H1 (cell line): ENCODE results near the gene MYO3A. TPM values are rescaled to one million over a fixed set of nuclear protein-coding genes. Genes with fewer than 3 reads are reported as not detected.
A peak's percentile ranks its signal among the peaks of the same experiment; 100 is the strongest.

Experiments used
- CTCF ChIA-PET: fragments of 300-600 bp; sonication (Branson Sonifier 250); formaldehyde crosslinking; loops from one replicate; lab custom pipeline; 2021; ENCODE audit not compliant: partially characterized antibody; lab: Charles Lee
- POLR2A ChIA-PET: fragments of 300-600 bp; sonication (Branson Sonifier 250); formaldehyde crosslinking; loops from one replicate; lab custom pipeline; 2021; ENCODE audit warnings: inconsistent platforms; ENCODE audit not compliant: partially characterized antibody; lab: Charles Lee
- DNase-seq, 2 experiments: peaks; one replicate each; pipeline versions ENCODE4 v3.0.0 to v3.0.0-alpha.2; 2010 to 2022; ENCODE audit warnings: low spot score in 2 of 2, low read depth in 1 of 2, mixed read lengths in 1 of 2
- FAIRE-seq: peaks from 2 replicates; lab custom pipeline; 2011; peaks lifted over from hg19 to GRCh38; lab: Jason Lieb, UNC
- H2AFZ ChIP-seq: 2 replicates; pipeline ENCODE4 v1.8.1; 2012; ENCODE audit warnings: low read length, inconsistent platforms
- H2AK5ac ChIP-seq: 2 replicates; pipeline ENCODE4 v1.6.1; 2013; ENCODE audit warnings: low read depth, low read length
- H2BK120ac ChIP-seq: replicated peaks from 2 replicates; pipeline ENCODE3; 2013; ENCODE audit warnings: low read depth, low read length, inconsistent platforms
- H2BK12ac ChIP-seq: 2 replicates; pipeline ENCODE4 v1.6.1; 2013; ENCODE audit warnings: low read depth, low read length
- H2BK15ac ChIP-seq: 2 replicates; pipeline ENCODE4 v1.6.1; 2013; ENCODE audit warnings: low read length
- H2BK20ac ChIP-seq: 2 replicates; pipeline ENCODE4 v1.6.1; 2013; ENCODE audit warnings: low read length
- H2BK5ac ChIP-seq: 2 replicates; pipeline ENCODE4 v1.6.1; 2013; ENCODE audit warnings: low read depth, low read length
- H3K14ac ChIP-seq: 2 replicates; pipeline ENCODE4 v1.6.1; 2013; ENCODE audit warnings: inconsistent platforms; ENCODE audit not compliant: insufficient read length
- H3K18ac ChIP-seq: 2 replicates; pipeline ENCODE4 v1.6.1; 2013; ENCODE audit warnings: low read length; ENCODE audit errors: extremely low read depth
- H3K23ac ChIP-seq: 2 replicates; pipeline ENCODE4 v1.6.1; 2013; ENCODE audit warnings: inconsistent platforms; ENCODE audit not compliant: insufficient read length
- H3K23me2 ChIP-seq: 2 replicates; pipeline ENCODE4 v1.6.1; 2013; ENCODE audit warnings: low read depth, low read length
- H3K27ac ChIP-seq: 2 replicates; pipeline ENCODE4 v1.6.1; 2011; ENCODE audit warnings: low read depth, low read length, inconsistent platforms
- H3K27me3 ChIP-seq, 4 experiments: replicated peaks in 1 of 4; 1 replicate in 1 of 4; 2 replicates in 3 of 4; pipeline versions ENCODE4 v1.6.1 to v1.8.1; 2011 to 2013; ENCODE audit warnings: low read length in 3 of 4, mild to moderate bottlenecking in 3 of 4, inconsistent platforms in 2 of 4, mixed read lengths in 2 of 4, moderate library complexity in 1 of 4; ENCODE audit not compliant: control insufficient read depth in 3 of 4, insufficient read depth in 3 of 4; ENCODE audit errors: extremely low read depth in 1 of 4
- H3K36me3 ChIP-seq, 4 experiments: 2 replicates each; pipeline versions ENCODE4 v1.6.1 to v1.8.1; 2011 to 2013; ENCODE audit warnings: mild to moderate bottlenecking in 4 of 4, low read length in 3 of 4, moderate library complexity in 2 of 4, control low read depth in 1 of 4, inconsistent platforms in 1 of 4; ENCODE audit not compliant: insufficient read depth in 4 of 4, control insufficient read depth in 2 of 4
- H3K4ac ChIP-seq: replicated peaks from 2 replicates; pipeline ENCODE3; 2013; ENCODE audit warnings: low read length, low read depth, mixed read lengths, inconsistent platforms; ENCODE audit not compliant: insufficient read length
- H3K4me1 ChIP-seq, 4 experiments: replicated peaks in 1 of 4; 1 replicate in 1 of 4; 2 replicates in 3 of 4; pipeline versions ENCODE4 v1.6.1 to v1.8.1; 2011 to 2013; ENCODE audit warnings: low read length in 3 of 4, inconsistent platforms in 2 of 4, mixed read lengths in 1 of 4; ENCODE audit not compliant: insufficient read depth in 4 of 4, control insufficient read depth in 3 of 4
- H3K4me2 ChIP-seq, 2 experiments: 2 replicates each; pipeline versions ENCODE4 v1.6.1 to v1.8.1; 2011 to 2013; ENCODE audit warnings: low read depth in 2 of 2, low read length in 2 of 2, control low read depth in 1 of 2, inconsistent platforms in 1 of 2, mild to moderate bottlenecking in 1 of 2; ENCODE audit not compliant: insufficient read depth in 1 of 2
- H3K4me3 ChIP-seq, 4 experiments: fragments of 200-600, 300-600 bp in 1 of 4; sonication (generic), shearing (Covaris generic), sonication (Bioruptor Twin) in 1 of 4; 2 replicates each; pipeline versions ENCODE4 v1.5.1 to v1.8.1; 2011 to 2016; ENCODE audit warnings: low read length in 4 of 4, low read depth in 3 of 4, control low read depth in 2 of 4, inconsistent platforms in 2 of 4, mild to moderate bottlenecking in 2 of 4, mixed read lengths in 1 of 4, moderate library complexity in 1 of 4; ENCODE audit not compliant: insufficient read depth in 2 of 4; ENCODE audit errors: extremely low read depth in 1 of 4
- H3K56ac ChIP-seq: replicated peaks from 2 replicates; pipeline ENCODE3; 2013; ENCODE audit warnings: low read depth, mild to moderate bottlenecking, mixed read lengths, low read length, inconsistent platforms; ENCODE audit not compliant: insufficient read length
- H3K79me1 ChIP-seq: 2 replicates; pipeline ENCODE4 v1.6.1; 2013; ENCODE audit warnings: low read depth, low read length, control low read depth
- H3K79me2 ChIP-seq, 2 experiments: 2 replicates each; pipeline versions ENCODE4 v1.6.1 to v1.8.1; 2012 to 2013; ENCODE audit warnings: low read length in 2 of 2, mild to moderate bottlenecking in 2 of 2, inconsistent platforms in 1 of 2; ENCODE audit not compliant: insufficient read depth in 2 of 2, control insufficient read depth in 1 of 2
- H3K9ac ChIP-seq, 4 experiments: replicated peaks in 1 of 4; 1 replicate in 1 of 4; 2 replicates in 3 of 4; pipeline versions ENCODE4 v1.6.1 to v1.8.1; 2011 to 2013; ENCODE audit warnings: low read depth in 3 of 4, low read length in 3 of 4, control low read depth in 2 of 4, mild to moderate bottlenecking in 2 of 4, moderate library complexity in 2 of 4, inconsistent platforms in 1 of 4; ENCODE audit errors: extremely low read depth in 1 of 4
- H3K9me3 ChIP-seq, 2 experiments: 2 replicates each; pipeline versions ENCODE4 v1.6.1 to v1.8.1; 2012 to 2013; ENCODE audit warnings: mild to moderate bottlenecking in 2 of 2, moderate library complexity in 2 of 2, control low read depth in 1 of 2, inconsistent platforms in 1 of 2, low read depth in 1 of 2, low read length in 1 of 2, mixed read lengths in 1 of 2; ENCODE audit not compliant: insufficient read depth in 2 of 2
- H4K20me1 ChIP-seq, 2 experiments: replicated peaks in 1 of 2; 2 replicates each; pipeline versions ENCODE3 to v1.8.1; 2011 to 2013; ENCODE audit warnings: inconsistent platforms in 2 of 2, low read length in 2 of 2, mild to moderate bottlenecking in 1 of 2; ENCODE audit not compliant: insufficient read depth in 2 of 2, control insufficient read depth in 1 of 2
- H4K5ac ChIP-seq: 2 replicates; pipeline ENCODE4 v1.6.1; 2013; ENCODE audit warnings: low read length, low read depth, mixed read lengths, inconsistent platforms; ENCODE audit not compliant: insufficient read length
- H4K8ac ChIP-seq: 2 replicates; pipeline ENCODE4 v1.8.0; 2013; ENCODE audit warnings: mild to moderate bottlenecking, moderate library complexity, low read length, inconsistent platforms; ENCODE audit not compliant: insufficient read depth; ENCODE audit errors: extremely low read depth
- H4K91ac ChIP-seq: replicated peaks from 2 replicates; pipeline ENCODE3; 2013; ENCODE audit warnings: low read length, mixed read lengths, inconsistent platforms; ENCODE audit not compliant: insufficient read length
- EZH2 ChIP-seq: fragments of 200-600 bp; sonication (generic); IDR thresholded peaks from 2 replicates; pipeline ENCODE4 v1.7.1; 2012; ENCODE audit warnings: low read depth, mild to moderate bottlenecking, moderate library complexity, low read length, inconsistent platforms; ENCODE audit not compliant: severe bottlenecking
- RNF2 ChIP-seq: fragments of 200-900, 300-1000 bp; sonication (generic); IDR thresholded peaks from 2 replicates; pipeline ENCODE4 v1.7.1; 2016; ENCODE audit warnings: borderline replicate concordance, low read depth, mild to moderate bottlenecking, antibody characterized with exemption, low read length; ENCODE audit not compliant: poor library complexity, severe bottlenecking; ENCODE audit errors: missing control alignments
- SUZ12 ChIP-seq: fragments of 200-600 bp; sonication (generic); IDR thresholded peaks from 2 replicates; pipeline ENCODE4 v1.6.1; 2012; ENCODE audit warnings: mild to moderate bottlenecking, inconsistent platforms, low read length, moderate library complexity, mixed read lengths
- TBP ChIP-seq: IDR thresholded peaks from 2 replicates; pipeline ENCODE4 v1.6.1; 2011; ENCODE audit warnings: low read depth, low read length, improper control_type of control experiment
- WGBS, 2 experiments: shearing (Covaris generic) in 1 of 2; methylation state at CpG; one replicate each; pipeline versions ENCODE4 v1.1.6 to v1.1.7; 2013 to 2015; ENCODE audit warnings: low lambda C conversion rate in 2 of 2, mixed read lengths in 2 of 2, inconsistent platforms in 1 of 2, low coverage in 1 of 2, missing lambda C conversion rate in 1 of 2; ENCODE audit not compliant: insufficient replicate concordance in 2 of 2, insufficient coverage in 1 of 2, insufficient read length in 1 of 2; ENCODE audit errors: extremely low coverage in 1 of 2, missing lambda C conversion rate in 1 of 2; 5-methylcytosine and 5-hydroxymethylcytosine counted together
- polyA plus RNA-seq, 7 experiments: library from polyadenylated mRNA; depleted of rRNA in 3 of 7; stranded (reverse) in 5 of 7; unstranded in 2 of 7; fragments of >200 nt in 5 of 7; fragments of 200-250 nt in 2 of 7; gene quantifications; 1 replicate in 5 of 7; 2 replicates in 1 of 7; 4 replicates in 1 of 7; pipeline versions ENCODE4 v1.2.1 to v1.2.3, GENCODE V29; 2011 to 2013; ENCODE audit warnings: missing spikeins in 2 of 7, mixed read lengths in 2 of 7
- total RNA-seq: library from RNA; stranded (reverse); fragmentation: NEBNext Ultra II Directional; extraction: Animal tissue kit (Norgen Biotek cat#: 25700); gene quantifications from 2 replicates; pipeline ENCODE4 v1.2.1, GENCODE V29; 2021

The MYO3A gene
- total and polyA plus RNA-seq, 2 of the 8 experiments (the other 6 are each of a cell fraction or from before 2014, with no cell fraction given), result 3.9 to 5.3 TPM

GRCh38 chr10:26213157-26213800, 279.2 kb downstream of the MYO3A start:
- CTCF ChIA-PET, result interaction anchor here (0.9 to 1.7 kb wide), 3 partner anchors 49 to 57 kb away, joined by 3 to 5 read pairs (median 3); no protein-coding TSS in a partner anchor

More at GRCh38 chr10:26213157-26213800, 279.2 kb downstream of the MYO3A start:
- Histone ChIP-seq H4K20me1 (peaks cover 0 to 2% of the 10 kb centered on the region in 2 experiments), H3K79me1 (no peaks in the 10 kb centered on the region), H4K8ac (peak overlapping the region; percentile 4; the same call in 1 of the 2 replicates), H3K56ac (no peak overlapping the region), H2AFZ (no peak overlapping the region), H3K9ac (no peak overlapping the region), H4K91ac (peak overlapping the region; percentile 25), H2BK20ac (peak overlapping the region; percentile 9), H3K14ac (no peak overlapping the region), H3K18ac (peak overlapping the region; percentile 81), H3K36me3 (no peaks in the 10 kb centered on the region), H2BK120ac (peak overlapping the region; percentile 48), H3K9me3 (no peaks in the 10 kb centered on the region), H3K4me2 (peak overlapping the region; percentile 92 to 98), H3K27me3 (peaks cover 62 to 81% (median 79%) of the 10 kb centered on the region in 4 experiments), H3K79me2 (no peaks in the 10 kb centered on the region), H4K5ac (no peak overlapping the region), H3K4ac (peak overlapping the region; percentile 85), H3K23ac (no peak overlapping the region), H3K23me2 (peaks cover 39% of the 10 kb centered on the region), H3K4me3 (peak overlapping the region in 2 of 4 experiments; percentile 4 to 68; a peak in 4 of 8 replicates), H2BK5ac (peak overlapping the region; percentile 72; the same call in 1 of the 2 replicates), H3K27ac (no peak overlapping the region), H2BK15ac (0 out of 2 replicates have a peak overlapping the region, but pooled peaks have one; percentile 20), H3K4me1 (peaks cover 21 to 40% (median 28%) of the 10 kb centered on the region in 4 experiments), H2AK5ac (no peak overlapping the region)
- DNase-seq (peak in 1 of 2 experiments; percentile 64), FAIRE-seq (no peak)
- POLR2A ChIA-PET, result interaction anchor here (1.0 to 1.5 kb wide), 4 partner anchors 9 to 279 kb away, joined by 3 read pairs; no protein-coding TSS in a partner anchor
- WGBS, 2 experiments, result 17% methylated on average over 11 of the region's 11 CpGs; no CpG with 5 or more reads in 1 of the 2 experiments
- peak; percentile 58 for TF ChIP-seq EZH2
- no peak for TF ChIP-seq TBP
- peak; percentile 63; the same call in 1 of the 2 replicates for TF ChIP-seq SUZ12
- peak; percentile 4 for TF ChIP-seq RNF2
- TF ChIP-seq, all 59 proteins: peak for 3
- H2BK12ac ChIP-seq, result peak overlapping the region; percentile 78; the same call in 1 of the 2 replicates
